GM12878 (cell line): ENCODE measurements around the gene LSAMP. TPM values are rescaled to one million over a fixed set of nuclear protein-coding genes. Genes with fewer than 3 reads are reported as not detected.
A peak's percentile ranks its signal among the peaks of the same experiment; 100 is the strongest.

Source experiments
- ATAC-seq: fragments of 200-7000 bp; cut with Tn5 transposase; 3 replicates; pipeline ENCODE4 v1.9.1; 2020; ENCODE audit warnings: mild to moderate bottlenecking, moderate library complexity
- BruUV-seq: library from RNA; stranded (reverse); fragments of 400-500 nt; replicated peaks from 2 replicates; lab custom pipeline; 2021; lab: Mats Ljungman, UMichigan
- CTCF ChIA-PET: fragments of 300-600 bp; sonication (Branson Sonifier 250); formaldehyde crosslinking; extraction: SDS; loops from one replicate; lab custom pipeline; 2021; ENCODE audit warnings: inconsistent platforms; lab: Yijun Ruan, JAX
- POLR2A ChIA-PET: fragments of 350-600 bp; formaldehyde crosslinking; extraction: SDS; loops from one replicate; lab custom pipeline; 2021; ENCODE audit warnings: inconsistent platforms; lab: Charles Lee
- RAD21 ChIA-PET: fragments of 300-600 bp; sonication (Branson Sonifier 250); formaldehyde crosslinking; loops from one replicate; lab custom pipeline; 2023; ENCODE audit warnings: antibody characterized with exemption; ENCODE audit not compliant: unreplicated experiment; lab: Charles Lee
- SMC1A ChIA-PET: fragments of 300-600 bp; sonication (Branson Sonifier 250); formaldehyde crosslinking; loops from one replicate; lab custom pipeline; 2023; ENCODE audit not compliant: unreplicated experiment, uncharacterized antibody; lab: Charles Lee
- DNase-seq: peaks from one replicate; pipeline ENCODE4 v3.0.0-alpha.2; 2011; ENCODE audit warnings: low read depth, low spot score
- FAIRE-seq: peaks from 3 replicates; lab custom pipeline; 2011; peaks lifted over from hg19 to GRCh38; lab: Jason Lieb, UNC
- H2AFZ ChIP-seq: 2 replicates; pipeline ENCODE4 v1.6.0; 2011; ENCODE audit warnings: low read depth, low read length, control low read depth; ENCODE audit not compliant: control insufficient read depth
- H3K27ac ChIP-seq: 2 replicates; pipeline ENCODE4 v1.5.1; 2011; ENCODE audit warnings: control low read depth; ENCODE audit not compliant: control insufficient read depth, insufficient read depth
- H3K27me3 ChIP-seq, 2 experiments: replicated peaks in 1 of 2; 2 replicates each; pipeline versions ENCODE4 v1.6.0 to v1.6.1; 2011; ENCODE audit warnings: low read length in 1 of 2; ENCODE audit not compliant: control insufficient read depth in 2 of 2, insufficient read depth in 2 of 2
- H3K36me3 ChIP-seq, 2 experiments: 2 replicates each; pipeline ENCODE4 v1.5.1; 2011; ENCODE audit warnings: low read length in 1 of 2; ENCODE audit not compliant: control insufficient read depth in 2 of 2, insufficient read depth in 2 of 2
- H3K4me1 ChIP-seq: 2 replicates; pipeline ENCODE4 v1.6.1; 2011; ENCODE audit warnings: mild to moderate bottlenecking, low read length, moderate library complexity, mixed read lengths; ENCODE audit not compliant: control insufficient read depth, insufficient read depth
- H3K4me2 ChIP-seq: 2 replicates; pipeline ENCODE4 v1.6.0; 2011; ENCODE audit warnings: control low read depth; ENCODE audit not compliant: control insufficient read depth, insufficient read depth
- H3K4me3 ChIP-seq: fragments of 200-600 bp; sonication (generic); 2 replicates; pipeline ENCODE4 v1.5.1; 2016
- H3K79me2 ChIP-seq: 2 replicates; pipeline ENCODE4 v1.6.0; 2011; ENCODE audit warnings: low read length; ENCODE audit not compliant: control insufficient read depth, insufficient read depth
- H3K9ac ChIP-seq: 2 replicates; pipeline ENCODE4 v1.8.0; 2011; ENCODE audit warnings: low read length, control low read depth, mixed read lengths; ENCODE audit not compliant: control insufficient read depth, insufficient read depth
- H3K9me3 ChIP-seq: replicated peaks from 3 replicates; pipeline ENCODE4 v1.5.1; 2011; ENCODE audit warnings: mild to moderate bottlenecking, low read length; ENCODE audit not compliant: control insufficient read depth, insufficient read depth
- H4K20me1 ChIP-seq: 2 replicates; pipeline ENCODE4 v1.6.0; 2011; ENCODE audit not compliant: control insufficient read depth, insufficient read depth
- CHD1 ChIP-seq: IDR thresholded peaks from 2 replicates; pipeline ENCODE4 v1.6.1; 2012; ENCODE audit warnings: low read depth, low read length, improper control_type of control experiment
- MYB ChIP-seq: fragments of 150-350 bp; IDR thresholded peaks from 2 replicates; pipeline ENCODE4 v1.6.1; 2014; ENCODE audit warnings: mild to moderate bottlenecking, low read depth, low read length, borderline replicate concordance
- NFIC ChIP-seq: IDR thresholded peaks from 2 replicates; pipeline ENCODE4 v1.6.1; 2012; ENCODE audit warnings: low read depth, mild to moderate bottlenecking, inconsistent platforms, low read length, moderate library complexity
- NR2F1 ChIP-seq: fragments of 450-650 bp; conservative IDR thresholded peaks from 2 replicates; pipeline ENCODE4 v1.6.1; 2017; ENCODE audit warnings: mild to moderate bottlenecking
- POLR2A ChIP-seq: IDR thresholded peaks from 2 replicates; pipeline ENCODE4 v1.6.1; 2011; ENCODE audit warnings: low read depth, mild to moderate bottlenecking, low read length
- SIX5 ChIP-seq: IDR thresholded peaks from 2 replicates; pipeline ENCODE4 v1.6.1; 2011; ENCODE audit warnings: mild to moderate bottlenecking, low read depth, low read length, moderate library complexity; ENCODE audit not compliant: severe bottlenecking
- SMARCA5 ChIP-seq: fragments of 450-650 bp; IDR thresholded peaks from 2 replicates; pipeline ENCODE4 v1.6.1; 2017; ENCODE audit warnings: mild to moderate bottlenecking
- YBX1 ChIP-seq: fragments of 450-650 bp; IDR thresholded peaks from 2 replicates; pipeline ENCODE4 v1.6.1; 2016; ENCODE audit warnings: antibody characterized with exemption
- ZNF24 ChIP-seq: fragments of 450-650 bp; IDR thresholded peaks from 2 replicates; pipeline ENCODE4 v1.6.1; 2017; ENCODE audit warnings: antibody characterized with exemption, mild to moderate bottlenecking
- WGBS: methylation state at CpG from one replicate; pipeline ENCODE4 v1.1.6; 2016; ENCODE audit warnings: low lambda C conversion rate; ENCODE audit not compliant: insufficient replicate concordance, insufficient coverage; ENCODE audit errors: missing lambda C conversion rate; 5-methylcytosine and 5-hydroxymethylcytosine counted together
- in situ Hi-C: fragments of 300-500 bp; cut with MboI; formaldehyde crosslinking; loops from 9 replicates; pipeline ENCODE4 v1.14.3; 2018; ENCODE audit warnings: mixed read lengths
- intact Hi-C: fragments of 100-400 bp; cut with micrococcal nuclease; formaldehyde crosslinking; loops from one replicate; pipeline ENCODE4 v1.14.2; 2022; ENCODE audit not compliant: unreplicated experiment
- polyA plus RNA-seq, 11 experiments: library from polyadenylated mRNA; depleted of rRNA in 4 of 11; unstranded in 6 of 11; stranded (reverse) in 5 of 11; fragments of >200 nt; fragmentation: Nextera tagmentation in 4 of 11; fragmentation: Illumina TruSeq in 1 of 11; extraction: Ambion mirVana in 4 of 11; extraction: Trizol in 1 of 11; gene quantifications; 1 replicate in 1 of 11; 2 replicates in 10 of 11; pipeline versions ENCODE4 v1.2.1 to v1.2.3, GENCODE V29; 2011 to 2016; ENCODE audit warnings: inconsistent platforms in 2 of 11, missing spikeins in 2 of 11, low read depth in 1 of 11
- total RNA-seq, 4 experiments: library from RNA; depleted of rRNA in 3 of 4; stranded (reverse); fragments of >200 nt in 3 of 4; fragmentation: Illumina TruSeq in 1 of 4; extraction: Trizol in 1 of 4; gene quantifications; 2 replicates each; pipeline versions ENCODE4 v1.2.1 to v1.2.3, GENCODE V29; 2013 to 2021
- TF ChIP-seq, protein P1 (sequence below): IDR thresholded peaks from 2 replicates; pipeline ENCODE4 v1.6.1; 2011; ENCODE audit warnings: mild to moderate bottlenecking, low read depth, low read length, moderate library complexity; ENCODE audit not compliant: insufficient replicate concordance
- TF ChIP-seq, protein P2 (sequence below): fragments of 450-650 bp; IDR thresholded peaks from 2 replicates; pipeline ENCODE4 v1.6.1; 2017; ENCODE audit warnings: low read depth, mild to moderate bottlenecking, moderate library complexity
- TF ChIP-seq, protein P3 (sequence below), 3 experiments: IDR thresholded peaks in 2 of 3; conservative IDR thresholded peaks in 1 of 3; 2 replicates each; pipeline ENCODE4 v1.5.1; 2011; ENCODE audit warnings: low read depth in 3 of 3, low read length in 3 of 3, mild to moderate bottlenecking in 3 of 3, control low read depth in 2 of 3, moderate library complexity in 2 of 3, inconsistent platforms in 1 of 3, mixed read lengths in 1 of 3; ENCODE audit not compliant: control insufficient read depth in 2 of 3, insufficient read depth in 1 of 3; ENCODE audit errors: extremely low read depth in 1 of 3

LSAMP gene
- total and polyA plus RNA-seq, 10 of the 15 experiments (the other 5 are each of a cell fraction or from before 2014, with no cell fraction given): 2.0 to 12.7 (median 6.5) TPM

DNA sequence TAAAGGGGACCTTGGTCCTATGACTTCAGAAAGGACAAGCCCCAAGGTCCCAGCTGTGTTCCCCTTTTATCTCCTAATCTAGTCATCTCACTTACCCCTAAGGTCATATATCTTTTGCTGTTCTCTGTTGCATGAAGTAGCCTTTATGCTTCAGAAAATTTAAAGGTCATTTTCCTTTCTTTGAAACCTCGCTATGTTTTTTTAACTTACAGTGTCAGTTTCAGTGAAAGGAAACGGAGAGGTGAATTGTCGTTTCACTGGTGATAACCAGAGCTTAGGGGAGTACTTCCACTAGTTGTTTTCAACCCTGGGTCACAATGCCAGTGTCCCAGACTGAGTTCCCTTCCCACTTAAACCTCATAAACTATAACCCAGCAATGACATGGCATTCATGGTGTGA, 464.6 kb downstream of the LSAMP start:
- POLR2A ChIA-PET: interaction anchor here (0.8 to 1.3 kb wide), 2 partner anchors 14 to 22 kb away, joined by 4 read pairs; no protein-coding TSS in a partner anchor
- H3K27me3 ChIP-seq: no peaks in the 10 kb centered on the region
- DNase-seq: no peak
- TF ChIP-seq NFIC (peak; percentile 32; the same call in 1 of the 2 replicates), YBX1 (no peak), NR2F1 (peak; percentile 65; the same call in 1 of the 2 replicates)
- TF ChIP-seq, all 136 proteins: peak for 2
- H3K36me3 ChIP-seq: no peaks in the 10 kb centered on the region
- no TSS peak for BruUV-seq
- H3K4me1 ChIP-seq: no peaks in the 10 kb centered on the region
- SMC1A ChIA-PET: interaction anchor here (0.8 to 1.4 kb wide), 7 partner anchors 9 to 77 kb away, joined by 3 to 5 read pairs (median 3); no protein-coding TSS in a partner anchor
- in situ Hi-C loops (no loop called here), intact Hi-C loops (no loop called here)
- WGBS: 9% methylated on average over 3 of the region's 3 CpGs
- CTCF ChIA-PET: interaction anchor here (0.9 to 1.7 kb wide), 5 partner anchors 20 to 790 kb away, joined by 3 read pairs; no protein-coding TSS in a partner anchor
- H3K4me3 ChIP-seq: no peak overlapping the region
- ATAC-seq (peak; percentile 76), FAIRE-seq (peak; percentile 80)
- H3K27ac ChIP-seq: no peak overlapping the region
- no peak overlapping the region for H3K9ac ChIP-seq
- H3K79me2 ChIP-seq: no peaks in the 10 kb centered on the region
- no peaks in the 10 kb centered on the region for H3K9me3 ChIP-seq
- RAD21 ChIA-PET: interaction anchor here (0.7 to 2.6 kb wide), 3 partner anchors 9 to 57 kb away, joined by 3 to 8 read pairs (median 3); no protein-coding TSS in a partner anchor
- H2AFZ ChIP-seq: peak overlapping the region; percentile 35; the same call in 1 of the 2 replicates
- H4K20me1 ChIP-seq: no peaks in the 10 kb centered on the region
- peak overlapping the region; percentile 73; the same call in 1 of the 2 replicates for H3K4me2 ChIP-seq

DNA sequence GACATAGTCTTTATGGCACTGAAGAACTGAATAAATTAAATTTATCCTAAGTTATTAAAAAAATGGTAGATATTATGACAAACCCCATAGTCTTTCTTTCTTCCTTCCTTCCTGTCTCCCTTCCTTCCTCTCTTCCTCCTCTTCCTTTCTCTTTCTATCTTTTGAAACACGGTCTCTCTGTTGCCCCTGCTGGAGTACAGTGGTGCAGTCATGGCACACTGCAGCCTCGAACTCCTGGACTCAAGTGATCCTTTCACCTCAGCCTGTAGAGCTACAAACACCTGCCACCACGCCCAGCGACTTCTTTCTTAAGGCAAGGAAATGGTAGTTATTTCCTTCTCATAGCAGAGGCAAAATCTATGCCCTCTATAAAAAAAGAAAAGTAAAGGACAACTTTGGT, 467.4 kb downstream of the LSAMP start:
- no peak for DNase-seq
- no peak for FAIRE-seq
- CTCF ChIA-PET: no interaction called here
- Histone ChIP-seq H3K4me1 (no peaks in the 10 kb centered on the region), H4K20me1 (no peaks in the 10 kb centered on the region), H3K27ac (no peak overlapping the region), H3K79me2 (no peaks in the 10 kb centered on the region), H3K9me3 (no peaks in the 10 kb centered on the region), H3K27me3 (no peaks in the 10 kb centered on the region), H3K4me3 (no peak overlapping the region), H3K4me2 (no peak overlapping the region), H3K36me3 (no peaks in the 10 kb centered on the region), H2AFZ (no peak overlapping the region), H3K9ac (no peak overlapping the region)
- RAD21 ChIA-PET: no interaction called here
- no peak for ATAC-seq
- in situ Hi-C loops (no loop called here), intact Hi-C loops (no loop called here)
- 11% methylated on average over 4 of the region's 4 CpGs for WGBS
- BruUV-seq: no TSS peak
- POLR2A ChIA-PET: no interaction called here
- SMC1A ChIA-PET: no interaction called here
- TF ChIP-seq MYB (no peak), CHD1 (no peak), SIX5 (no peak), ZNF24 (no peak), SMARCA5 (no peak), POLR2A (no peak)
- TF ChIP-seq, protein P1, sequence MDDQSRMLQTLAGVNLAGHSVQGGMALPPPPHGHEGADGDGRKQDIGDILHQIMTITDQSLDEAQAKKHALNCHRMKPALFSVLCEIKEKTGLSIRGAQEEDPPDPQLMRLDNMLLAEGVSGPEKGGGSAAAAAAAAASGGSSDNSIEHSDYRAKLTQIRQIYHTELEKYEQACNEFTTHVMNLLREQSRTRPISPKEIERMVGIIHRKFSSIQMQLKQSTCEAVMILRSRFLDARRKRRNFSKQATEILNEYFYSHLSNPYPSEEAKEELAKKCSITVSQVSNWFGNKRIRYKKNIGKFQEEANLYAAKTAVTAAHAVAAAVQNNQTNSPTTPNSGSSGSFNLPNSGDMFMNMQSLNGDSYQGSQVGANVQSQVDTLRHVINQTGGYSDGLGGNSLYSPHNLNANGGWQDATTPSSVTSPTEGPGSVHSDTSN: no peak
- TF ChIP-seq, protein P2, sequence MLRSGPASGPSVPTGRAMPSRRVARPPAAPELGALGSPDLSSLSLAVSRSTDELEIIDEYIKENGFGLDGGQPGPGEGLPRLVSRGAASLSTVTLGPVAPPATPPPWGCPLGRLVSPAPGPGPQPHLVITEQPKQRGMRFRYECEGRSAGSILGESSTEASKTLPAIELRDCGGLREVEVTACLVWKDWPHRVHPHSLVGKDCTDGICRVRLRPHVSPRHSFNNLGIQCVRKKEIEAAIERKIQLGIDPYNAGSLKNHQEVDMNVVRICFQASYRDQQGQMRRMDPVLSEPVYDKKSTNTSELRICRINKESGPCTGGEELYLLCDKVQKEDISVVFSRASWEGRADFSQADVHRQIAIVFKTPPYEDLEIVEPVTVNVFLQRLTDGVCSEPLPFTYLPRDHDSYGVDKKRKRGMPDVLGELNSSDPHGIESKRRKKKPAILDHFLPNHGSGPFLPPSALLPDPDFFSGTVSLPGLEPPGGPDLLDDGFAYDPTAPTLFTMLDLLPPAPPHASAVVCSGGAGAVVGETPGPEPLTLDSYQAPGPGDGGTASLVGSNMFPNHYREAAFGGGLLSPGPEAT: no peak
- TF ChIP-seq, protein P3, sequence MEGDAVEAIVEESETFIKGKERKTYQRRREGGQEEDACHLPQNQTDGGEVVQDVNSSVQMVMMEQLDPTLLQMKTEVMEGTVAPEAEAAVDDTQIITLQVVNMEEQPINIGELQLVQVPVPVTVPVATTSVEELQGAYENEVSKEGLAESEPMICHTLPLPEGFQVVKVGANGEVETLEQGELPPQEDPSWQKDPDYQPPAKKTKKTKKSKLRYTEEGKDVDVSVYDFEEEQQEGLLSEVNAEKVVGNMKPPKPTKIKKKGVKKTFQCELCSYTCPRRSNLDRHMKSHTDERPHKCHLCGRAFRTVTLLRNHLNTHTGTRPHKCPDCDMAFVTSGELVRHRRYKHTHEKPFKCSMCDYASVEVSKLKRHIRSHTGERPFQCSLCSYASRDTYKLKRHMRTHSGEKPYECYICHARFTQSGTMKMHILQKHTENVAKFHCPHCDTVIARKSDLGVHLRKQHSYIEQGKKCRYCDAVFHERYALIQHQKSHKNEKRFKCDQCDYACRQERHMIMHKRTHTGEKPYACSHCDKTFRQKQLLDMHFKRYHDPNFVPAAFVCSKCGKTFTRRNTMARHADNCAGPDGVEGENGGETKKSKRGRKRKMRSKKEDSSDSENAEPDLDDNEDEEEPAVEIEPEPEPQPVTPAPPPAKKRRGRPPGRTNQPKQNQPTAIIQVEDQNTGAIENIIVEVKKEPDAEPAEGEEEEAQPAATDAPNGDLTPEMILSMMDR (IDR thresholded peaks at IDR 0.05 in 2 of 3, conservative IDR thresholded peaks at IDR 0.05 in 1 of 3; ENCODE audit: control insufficient read depth in 2 of 3, extremely low read depth in 1 of 3, insufficient read depth in 1 of 3, low read depth in 3 of 3, low read length in 3 of 3): no peak
